Measurements from ENCODE around the gene SYCE3.

SYCE3 gene

DNA sequence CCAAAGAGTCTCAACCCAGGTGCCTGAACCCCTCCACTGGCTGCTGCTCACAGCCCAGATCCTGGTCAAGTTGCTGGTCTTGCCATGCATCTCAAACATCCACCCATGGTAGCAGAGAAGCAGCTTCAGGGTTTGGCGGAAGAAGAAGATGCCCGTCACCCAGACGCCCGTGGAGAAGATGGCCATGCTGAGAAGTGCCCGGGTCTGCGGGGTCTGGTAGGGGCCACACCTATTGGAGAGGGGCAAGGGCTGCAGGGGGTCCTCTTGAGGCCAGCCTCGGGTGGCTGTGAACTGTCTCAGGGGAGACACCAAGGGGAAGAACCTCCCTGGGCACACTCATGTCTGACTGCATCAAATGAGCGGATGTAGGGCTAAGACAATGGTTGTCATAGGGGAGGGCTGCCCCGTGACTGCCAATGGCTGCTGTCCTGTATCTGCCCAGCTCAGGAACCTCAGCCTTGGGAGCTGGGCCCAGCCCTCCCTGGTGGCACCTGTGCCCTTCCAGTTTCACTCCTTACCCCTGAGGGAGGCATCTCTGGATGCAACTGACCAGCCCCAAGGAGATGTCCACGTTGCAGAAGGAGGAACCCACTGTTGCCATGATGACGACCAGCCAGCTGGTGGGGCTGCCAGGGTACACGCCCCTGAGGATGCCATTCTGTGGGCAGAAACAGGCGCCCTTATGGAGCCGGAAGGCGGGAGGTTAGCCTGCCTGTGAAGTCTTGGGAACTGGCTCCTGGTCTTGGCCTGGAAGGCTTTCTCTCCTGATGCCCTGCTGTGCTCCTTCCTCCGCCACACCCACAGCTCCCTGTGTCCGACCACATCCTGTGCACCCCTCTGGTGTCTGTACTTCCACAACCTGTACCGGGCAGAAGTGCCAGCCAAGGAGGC is 14.3 kb upstream of the SYCE3 start:
- H3K9me3 Mint-ChIP-seq, result no peaks in the 10 kb centered on the region
- TF ChIP-seq, protein P1, sequence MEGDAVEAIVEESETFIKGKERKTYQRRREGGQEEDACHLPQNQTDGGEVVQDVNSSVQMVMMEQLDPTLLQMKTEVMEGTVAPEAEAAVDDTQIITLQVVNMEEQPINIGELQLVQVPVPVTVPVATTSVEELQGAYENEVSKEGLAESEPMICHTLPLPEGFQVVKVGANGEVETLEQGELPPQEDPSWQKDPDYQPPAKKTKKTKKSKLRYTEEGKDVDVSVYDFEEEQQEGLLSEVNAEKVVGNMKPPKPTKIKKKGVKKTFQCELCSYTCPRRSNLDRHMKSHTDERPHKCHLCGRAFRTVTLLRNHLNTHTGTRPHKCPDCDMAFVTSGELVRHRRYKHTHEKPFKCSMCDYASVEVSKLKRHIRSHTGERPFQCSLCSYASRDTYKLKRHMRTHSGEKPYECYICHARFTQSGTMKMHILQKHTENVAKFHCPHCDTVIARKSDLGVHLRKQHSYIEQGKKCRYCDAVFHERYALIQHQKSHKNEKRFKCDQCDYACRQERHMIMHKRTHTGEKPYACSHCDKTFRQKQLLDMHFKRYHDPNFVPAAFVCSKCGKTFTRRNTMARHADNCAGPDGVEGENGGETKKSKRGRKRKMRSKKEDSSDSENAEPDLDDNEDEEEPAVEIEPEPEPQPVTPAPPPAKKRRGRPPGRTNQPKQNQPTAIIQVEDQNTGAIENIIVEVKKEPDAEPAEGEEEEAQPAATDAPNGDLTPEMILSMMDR (IDR thresholded peaks at IDR 0.05), result no peak
- peaks cover 25% of the 10 kb centered on the region for H3K4me1 Mint-ChIP-seq
- H3K27me3 Mint-ChIP-seq (ENCODE audit: low read depth, poor library complexity), result no peaks in the 10 kb centered on the region
- no peak for DNase-seq
- no peak overlapping the region for H3K4me3 Mint-ChIP-seq
- peak overlapping the region; percentile 54 for H3K27ac Mint-ChIP-seq
- H3K36me3 Mint-ChIP-seq (ENCODE audit: low read depth), result peaks cover 13% of the 10 kb centered on the region

DNA sequence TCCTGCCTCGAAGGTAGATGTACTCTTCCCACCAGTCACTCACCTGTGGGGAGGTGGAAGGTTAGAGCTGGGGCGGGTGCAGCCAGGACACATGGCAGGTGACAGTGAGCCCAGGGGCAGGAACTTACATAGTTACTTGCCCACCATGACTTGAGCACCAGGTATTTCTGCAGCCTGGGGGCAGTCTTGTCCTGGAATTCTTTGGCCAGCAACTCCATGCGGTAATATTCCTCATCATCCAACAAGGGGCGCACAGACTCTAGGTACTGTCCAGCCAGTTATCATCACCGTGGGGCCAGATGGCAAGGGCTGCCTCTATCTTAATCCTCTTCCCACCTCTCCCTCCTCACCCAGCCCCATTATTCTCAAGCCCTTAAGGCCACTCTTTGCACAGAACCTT is 13.4 kb upstream of the SYCE3 start:
- Mint-ChIP-seq H3K36me3 (ENCODE audit: low read depth) (peaks cover 17% of the 10 kb centered on the region), H3K27ac (no peak overlapping the region), H3K4me1 (peaks cover 18% of the 10 kb centered on the region), H3K4me3 (no peak overlapping the region), H3K27me3 (ENCODE audit: low read depth, poor library complexity) (no peaks in the 10 kb centered on the region), H3K9me3 (no peaks in the 10 kb centered on the region)
- DNase-seq, result peak; percentile 20
- TF ChIP-seq, protein P1 (IDR thresholded peaks at IDR 0.05), result peak; percentile 36

DNA sequence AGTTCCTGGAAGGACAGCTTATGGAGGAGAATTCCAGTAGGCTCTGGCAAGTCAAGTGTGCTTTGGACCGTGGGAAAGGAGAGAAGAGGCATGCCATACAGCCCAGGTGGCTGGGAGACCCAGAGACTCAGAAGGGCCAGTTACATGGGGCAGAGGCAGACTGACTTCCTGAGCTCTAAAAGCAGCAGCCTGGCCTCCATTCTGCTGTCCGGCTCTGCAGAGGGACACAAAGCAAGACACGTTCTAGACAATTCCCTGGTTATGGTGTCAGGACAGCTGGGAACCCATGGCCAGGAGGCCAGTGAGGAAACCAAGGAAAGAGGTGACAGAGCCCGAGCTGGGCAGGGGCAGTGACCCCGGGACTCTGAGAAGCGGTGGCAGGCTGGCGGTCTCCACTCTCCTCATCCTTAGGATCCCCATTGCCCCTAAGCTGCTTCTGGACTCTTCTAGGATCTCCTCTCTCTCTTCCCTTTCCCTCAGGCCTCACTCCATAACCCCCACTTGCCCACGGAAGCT is 12.8 kb upstream of the SYCE3 start:
- no peak overlapping the region for H3K27ac Mint-ChIP-seq
- DNase-seq, result no peak
- TF ChIP-seq, protein P1 (IDR thresholded peaks at IDR 0.05), result no peak
- H3K4me1 Mint-ChIP-seq, result peaks cover 18% of the 10 kb centered on the region
- peaks cover 21% of the 10 kb centered on the region for H3K36me3 Mint-ChIP-seq (ENCODE audit: low read depth)
- H3K9me3 Mint-ChIP-seq, result no peaks in the 10 kb centered on the region
- no peaks in the 10 kb centered on the region for H3K27me3 Mint-ChIP-seq (ENCODE audit: low read depth, poor library complexity)
- H3K4me3 Mint-ChIP-seq, result no peak overlapping the region

- TF ChIP-seq, protein P1 (IDR thresholded peaks at IDR 0.05), result no peak
Measured at GRCh38 chr22:50574383-50574755, 11.7 kb upstream of the SYCE3 start.

GRCh38 chr22:50573491-50574382 is 11.0 kb upstream of the SYCE3 start:
- peaks cover 4% of the 10 kb centered on the region for H3K4me1 Mint-ChIP-seq
- no peak overlapping the region for H3K4me3 Mint-ChIP-seq
- no peaks in the 10 kb centered on the region for H3K9me3 Mint-ChIP-seq
- H3K36me3 Mint-ChIP-seq (ENCODE audit: low read depth), result peaks cover 30% of the 10 kb centered on the region
- H3K27me3 Mint-ChIP-seq (ENCODE audit: low read depth, poor library complexity), result no peaks in the 10 kb centered on the region
- H3K27ac Mint-ChIP-seq, result no peak overlapping the region
- TF ChIP-seq, protein P1 (IDR thresholded peaks at IDR 0.05), result no peak
- no peak for DNase-seq

More at GRCh38 chr22:50574383-50574755, 11.7 kb upstream of the SYCE3 start:
- DNase-seq, result no peak
- H3K36me3 Mint-ChIP-seq (ENCODE audit: low read depth), result peaks cover 28% of the 10 kb centered on the region
- H3K27me3 Mint-ChIP-seq (ENCODE audit: low read depth, poor library complexity), result no peaks in the 10 kb centered on the region
- no peak overlapping the region for H3K4me3 Mint-ChIP-seq
- no peaks in the 10 kb centered on the region for H3K9me3 Mint-ChIP-seq
- H3K27ac Mint-ChIP-seq, result no peak overlapping the region
- peaks cover 7% of the 10 kb centered on the region for H3K4me1 Mint-ChIP-seq
